HG02763 (cell line): ENCODE results near the gene CAV1.

Source experiments
- ATAC-seq: cut with Tn5 transposase; IDR thresholded peaks from one replicate; pipeline ENCODE4 v1.9.1; 2021; ENCODE audit warnings: mild to moderate bottlenecking, moderate library complexity; ENCODE audit not compliant: unreplicated experiment

Gene CAV1

GRCh38 chr7:116528008-116528789 lies 3.4 kb downstream of the CAV1 start:
- ATAC-seq = no peak

- no peak for ATAC-seq
Observed at GRCh38 chr7:116529250-116529649, 4.4 kb downstream of the CAV1 start.

GRCh38 chr7:116530107-116530820 lies 5.4 kb downstream of the CAV1 start:
- no peak for ATAC-seq

GRCh38 chr7:116532102-116532688 lies 7.4 kb downstream of the CAV1 start:
- no peak for ATAC-seq

- ATAC-seq = no peak
Observed at GRCh38 chr7:116534790-116535189, 10.0 kb downstream of the CAV1 start.

GRCh38 chr7:116535416-116535815 lies 10.6 kb downstream of the CAV1 start:
- ATAC-seq = no peak

- no peak for ATAC-seq
Observed at GRCh38 chr7:116538138-116538537, 13.3 kb downstream of the CAV1 start.

- no peak for ATAC-seq
Observed at GRCh38 chr7:116539879-116540278, 15.0 kb downstream of the CAV1 start.

GRCh38 chr7:116540743-116541142 lies 15.9 kb downstream of the CAV1 start:
- no peak for ATAC-seq

GRCh38 chr7:116541951-116542350 lies 17.1 kb downstream of the CAV1 start:
- ATAC-seq = no peak

- no peak for ATAC-seq
Observed at GRCh38 chr7:116542618-116543017, 17.8 kb downstream of the CAV1 start.

GRCh38 chr7:116543664-116544063 lies 18.8 kb downstream of the CAV1 start:
- no peak for ATAC-seq

GRCh38 chr7:116544487-116544886 lies 19.7 kb downstream of the CAV1 start:
- no peak for ATAC-seq

- no peak for ATAC-seq
Observed at GRCh38 chr7:116545411-116545993, 20.7 kb downstream of the CAV1 start.

GRCh38 chr7:116546054-116546453 lies 21.2 kb downstream of the CAV1 start:
- no peak for ATAC-seq

- ATAC-seq = no peak
Observed at GRCh38 chr7:116546916-116547315, 22.1 kb downstream of the CAV1 start.

- no peak for ATAC-seq
Observed at GRCh38 chr7:116547347-116547746, 22.5 kb downstream of the CAV1 start.

- ATAC-seq = peak; percentile 84
Observed at GRCh38 chr7:116548506-116548905, 23.7 kb downstream of the CAV1 start.

- ATAC-seq = no peak
Observed at GRCh38 chr7:116549370-116549769, 24.5 kb downstream of the CAV1 start.

- ATAC-seq = no peak
Observed at GRCh38 chr7:116551692-116552091, 26.9 kb downstream of the CAV1 start.

GRCh38 chr7:116552602-116553001 lies 27.8 kb downstream of the CAV1 start:
- ATAC-seq = no peak
